Neutrophil (primary cell): ENCODE measurements around the gene FAM222B.

ENCODE experiments used
- H3K27ac ChIP-seq: fragments of 200-600 bp; sonication (generic); 2 replicates; pipeline ENCODE4 v1.5.1; 2016; ENCODE audit warnings: mild to moderate bottlenecking, moderate library complexity
- H3K27me3 ChIP-seq: fragments of 200-600 bp; sonication (generic); 2 replicates; pipeline ENCODE4 v1.6.0; 2016; ENCODE audit warnings: mild to moderate bottlenecking
- H3K36me3 ChIP-seq: fragments of 200-600 bp; sonication (generic); 2 replicates; pipeline ENCODE4 v1.5.1; 2017
- H3K4me1 ChIP-seq, 2 experiments: fragments of 200-600 bp in 1 of 2; sonication (generic) in 1 of 2; 1 replicate in 1 of 2; 2 replicates in 1 of 2; pipeline versions ENCODE4 v1.5.1 to v1.6.1; 2013 to 2016; ENCODE audit warnings: low read depth in 1 of 2, low read length in 1 of 2, mild to moderate bottlenecking in 1 of 2, moderate library complexity in 1 of 2; ENCODE audit not compliant: control insufficient read depth in 1 of 2, insufficient read depth in 1 of 2
- H3K4me3 ChIP-seq, 2 experiments: fragments of 200-600 bp in 1 of 2; sonication (generic) in 1 of 2; 1 replicate in 1 of 2; 2 replicates in 1 of 2; pipeline ENCODE4 v1.5.1; 2013 to 2016; ENCODE audit warnings: low read depth in 1 of 2, low read length in 1 of 2, mild to moderate bottlenecking in 1 of 2, moderate library complexity in 1 of 2
- H3K9me3 ChIP-seq: fragments of 200-600 bp; sonication (generic); 2 replicates; pipeline ENCODE4 v1.5.1; 2016
- CTCF ChIP-seq: fragments of 200-600 bp; sonication (generic); IDR thresholded peaks from 2 replicates; pipeline ENCODE4 v1.5.1; 2016; ENCODE audit warnings: antibody characterized with exemption

The FAM222B gene

GRCh38 chr17:28712032-28712704 is 130.4 kb downstream of the FAM222B start:
- H3K4me1 ChIP-seq = peaks cover 22 to 25% of the 10 kb centered on the region in 2 experiments
- H3K27ac ChIP-seq = peak overlapping the region; percentile 80
- H3K27me3 ChIP-seq = peaks cover 15% of the 10 kb centered on the region
- H3K4me3 ChIP-seq = peak overlapping the region; percentile 86 to 96
- no peaks in the 10 kb centered on the region for H3K36me3 ChIP-seq
- H3K9me3 ChIP-seq = no peaks in the 10 kb centered on the region
- TF ChIP-seq CTCF = no peak

DNA sequence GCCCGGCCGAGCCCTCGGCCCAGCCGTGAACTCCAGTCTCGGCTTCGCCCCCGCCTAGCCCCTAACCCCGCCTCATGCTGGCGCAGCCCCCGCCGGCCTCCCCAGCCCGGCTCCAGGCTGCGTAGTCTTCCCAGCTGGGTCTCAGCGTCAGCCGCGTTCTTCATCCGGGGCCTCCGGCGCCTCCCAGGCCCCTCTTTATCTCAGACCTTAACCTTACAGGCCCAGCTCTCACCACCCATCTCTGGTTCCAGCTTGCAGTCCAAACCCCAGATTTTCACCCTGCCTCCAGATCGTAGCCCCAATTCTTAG is 130.9 kb downstream of the FAM222B start, which contains the start of gene PROCA1:
PROCA1 (minus strand) TSS at position 166 of the 309 bp plus-strand sequence. CDS start 228 bp downstream, outside the sequence.
- no peak for TF ChIP-seq CTCF
- no peaks in the 10 kb centered on the region for H3K9me3 ChIP-seq
- peak within 1 kb of the TSS; percentile 86 to 96 for H3K4me3 ChIP-seq
- H3K4me1 ChIP-seq = peaks cover 17 to 20% of the 10 kb centered on the region in 2 experiments
- peaks cover 10% of the 10 kb centered on the region for H3K27me3 ChIP-seq
- peak within 1 kb of the TSS; percentile 80 for H3K27ac ChIP-seq
- no peaks in the 10 kb centered on the region for H3K36me3 ChIP-seq

DNA sequence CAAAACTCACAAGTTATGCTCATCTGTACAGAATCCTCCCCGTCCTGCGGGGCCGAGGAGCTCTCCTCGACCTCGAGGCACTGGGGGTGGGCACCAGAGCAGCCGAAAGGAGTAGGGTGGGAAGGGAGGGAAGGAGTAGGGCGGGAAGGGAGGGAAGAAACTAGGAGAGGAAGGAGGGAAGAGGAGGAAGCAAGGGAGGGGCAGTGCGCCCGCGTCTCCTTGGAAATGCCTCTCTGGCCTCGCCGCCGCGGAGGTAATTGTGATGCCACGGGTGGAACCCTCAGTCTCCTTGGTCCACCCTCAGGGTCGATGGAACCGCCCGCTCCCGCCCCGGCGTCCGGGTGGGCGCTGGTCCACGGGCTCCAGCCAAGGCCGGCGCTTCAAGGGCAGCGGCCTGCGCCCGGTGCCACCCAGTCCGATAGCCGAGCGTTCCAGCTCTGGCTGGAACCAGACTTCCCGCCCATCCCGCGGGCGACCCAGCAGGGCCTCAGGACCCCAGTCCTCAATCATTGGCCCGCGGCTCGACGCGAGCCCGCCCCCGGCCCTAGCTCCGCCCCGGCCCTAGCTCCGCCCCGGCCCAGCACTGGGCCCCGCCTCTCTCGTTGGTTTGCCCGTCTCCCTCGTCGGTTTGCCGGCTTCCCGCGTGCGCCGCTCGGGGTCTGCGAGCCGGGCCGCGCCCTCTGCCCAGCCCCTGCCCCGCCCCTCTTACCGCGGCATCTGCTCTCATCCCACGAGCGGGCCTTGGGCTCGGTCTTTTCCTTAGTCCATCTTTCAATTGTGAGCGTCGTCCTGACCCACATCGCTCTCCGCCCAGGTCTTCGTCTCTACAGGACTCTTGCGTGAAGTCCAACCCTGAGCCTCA is 131.5 kb downstream of the FAM222B start:
- peak overlapping the region; percentile 86 to 96 for H3K4me3 ChIP-seq
- TF ChIP-seq CTCF = peak; percentile 39
- H3K36me3 ChIP-seq = peaks cover 4% of the 10 kb centered on the region
- H3K27me3 ChIP-seq = peaks cover 5% of the 10 kb centered on the region
- peaks cover 17 to 20% of the 10 kb centered on the region in 2 experiments for H3K4me1 ChIP-seq
- H3K9me3 ChIP-seq = no peaks in the 10 kb centered on the region
- H3K27ac ChIP-seq = peak overlapping the region; percentile 80

GRCh38 chr17:28707339-28707720 is 135.3 kb downstream of the FAM222B start:
- Histone ChIP-seq H3K4me1 (peaks cover 12 to 17% of the 10 kb centered on the region in 2 experiments), H3K9me3 (no peaks in the 10 kb centered on the region), H3K27ac (no peak overlapping the region), H3K36me3 (peaks cover 40% of the 10 kb centered on the region), H3K27me3 (no peaks in the 10 kb centered on the region), H3K4me3 (no peak overlapping the region)
- TF ChIP-seq CTCF = no peak

DNA sequence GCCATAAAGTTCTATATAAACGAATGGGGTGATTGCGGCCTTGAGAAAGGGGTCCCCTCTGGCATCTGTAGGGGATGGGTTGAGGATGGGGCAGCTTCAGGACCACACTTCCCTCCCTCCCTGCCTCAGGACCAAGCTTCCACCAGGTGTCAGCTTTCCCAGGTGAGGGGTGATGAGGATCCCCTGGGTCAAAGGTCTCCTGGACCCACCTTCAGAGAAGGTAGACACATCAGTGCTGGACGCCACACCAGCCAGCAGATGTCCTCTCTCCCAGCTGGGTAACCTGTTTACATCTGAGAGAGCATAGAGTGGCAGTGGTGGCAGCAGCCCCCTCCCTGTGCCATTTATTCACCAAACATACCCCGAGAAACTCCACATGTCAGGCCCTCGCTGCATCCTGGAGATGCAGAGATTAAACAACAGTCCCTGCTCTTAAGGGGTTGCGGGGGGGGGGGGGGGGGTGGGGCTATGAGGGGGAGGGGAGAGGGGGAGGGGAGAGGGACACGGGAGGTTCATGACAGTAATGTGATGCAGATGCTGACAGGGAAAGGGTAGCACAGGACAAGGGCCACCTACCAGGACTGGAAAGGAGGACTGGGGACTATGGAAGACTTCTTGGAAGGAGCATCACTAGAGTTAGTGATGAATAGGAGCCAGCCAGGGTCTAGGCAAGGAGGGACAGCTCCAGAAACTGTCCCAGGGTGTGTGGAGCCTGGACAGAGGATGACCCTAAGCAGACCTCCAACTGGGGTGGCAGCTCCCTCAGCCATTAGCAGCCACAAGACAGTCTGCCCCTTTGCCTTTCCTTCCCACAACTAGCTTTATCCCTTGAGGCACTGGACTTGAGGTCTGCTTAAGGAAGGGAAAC is 135.9 kb downstream of the FAM222B start:
- TF ChIP-seq CTCF = no peak
- peaks cover 46% of the 10 kb centered on the region for H3K36me3 ChIP-seq
- no peaks in the 10 kb centered on the region for H3K27me3 ChIP-seq
- H3K4me3 ChIP-seq = no peak overlapping the region
- H3K4me1 ChIP-seq = peaks cover 7 to 11% of the 10 kb centered on the region in 2 experiments
- no peaks in the 10 kb centered on the region for H3K9me3 ChIP-seq
- no peak overlapping the region for H3K27ac ChIP-seq
